HepG2 (cell line): ENCODE data around the gene TEX101.

Experiments
- ATF5 ChIP-seq: sonication (generic); formaldehyde crosslinking; IDR thresholded peaks from 2 replicates; pipeline ENCODE4 v1.4.0; 2020; ENCODE audit warnings: mild to moderate bottlenecking, low read depth, missing genetic modification reagents
- CTCF ChIP-seq: sonication (generic); formaldehyde crosslinking; IDR thresholded peaks from 2 replicates; pipeline ENCODE4 v1.5.0; 2020; ENCODE audit warnings: mild to moderate bottlenecking, missing genetic modification reagents, moderate library complexity
- FUBP1 ChIP-seq: sonication (generic); formaldehyde crosslinking; IDR thresholded peaks from 2 replicates; pipeline ENCODE4 v1.5.1; 2020; ENCODE audit warnings: missing genetic modification reagents, mild to moderate bottlenecking, borderline replicate concordance
- KDM2A ChIP-seq: sonication (generic); formaldehyde crosslinking; IDR thresholded peaks from 2 replicates; pipeline ENCODE4 v1.4.0; 2020; ENCODE audit warnings: low read depth, missing genetic modification reagents, borderline replicate concordance
- NR1H2 ChIP-seq: sonication (generic); formaldehyde crosslinking; IDR thresholded peaks from 2 replicates; pipeline ENCODE4 v1.8.1; 2022; ENCODE audit warnings: low read depth, missing genetic modification reagents, borderline replicate concordance
- POLR2A ChIP-seq, 2 experiments: IDR thresholded peaks; 2 replicates each; pipeline ENCODE4 v1.6.1; 2011; ENCODE audit warnings: low read depth in 2 of 2, low read length in 2 of 2, mild to moderate bottlenecking in 1 of 2, moderate library complexity in 1 of 2; ENCODE audit not compliant: insufficient read depth in 1 of 2
- SUZ12 ChIP-seq: fragments of 150-350 bp; IDR thresholded peaks from 2 replicates; pipeline ENCODE4 v1.6.1; 2014; ENCODE audit warnings: low read depth, low read length
- ZBTB21 ChIP-seq: sonication (generic); formaldehyde crosslinking; IDR thresholded peaks from 2 replicates; pipeline ENCODE4 v1.4.0; 2020; ENCODE audit warnings: missing genetic modification reagents
- ZNF513 ChIP-seq: sonication (generic); formaldehyde crosslinking; conservative IDR thresholded peaks from 2 replicates; pipeline ENCODE4 v1.5.0; 2020; ENCODE audit warnings: missing genetic modification reagents
- ZNF614 ChIP-seq: IDR thresholded peaks from 2 replicates; pipeline ENCODE4 v1.6.1; 2018; ENCODE audit warnings: missing biosample characterization, missing genetic modification reagents, inconsistent platforms, borderline replicate concordance

GRCh38 chr19:43462383-43462782, 47.7 kb downstream of the TEX101 start:
- no peak for TF ChIP-seq NR1H2 (CRISPR knock-in tag)
- TF ChIP-seq KDM2A (CRISPR knock-in tag), result no peak
- TF ChIP-seq ZBTB21 (CRISPR knock-in tag), result no peak
- TF ChIP-seq ZNF513 (CRISPR knock-in tag), result no peak
- TF ChIP-seq CTCF (CRISPR knock-in tag), result no peak
- TF ChIP-seq ZNF614, result no peak
- no peak for TF ChIP-seq ATF5
- no peak for TF ChIP-seq FUBP1 (CRISPR knock-in tag)
- no peak for TF ChIP-seq POLR2A (IDR thresholded peaks at IDR 0.05; ENCODE audit: insufficient read depth in 1 of 2, low read depth in 2 of 2, low read length in 2 of 2)
- no peak for TF ChIP-seq SUZ12
